ENCODE data around the gene NUBP2.

The NUBP2 gene, protein sequence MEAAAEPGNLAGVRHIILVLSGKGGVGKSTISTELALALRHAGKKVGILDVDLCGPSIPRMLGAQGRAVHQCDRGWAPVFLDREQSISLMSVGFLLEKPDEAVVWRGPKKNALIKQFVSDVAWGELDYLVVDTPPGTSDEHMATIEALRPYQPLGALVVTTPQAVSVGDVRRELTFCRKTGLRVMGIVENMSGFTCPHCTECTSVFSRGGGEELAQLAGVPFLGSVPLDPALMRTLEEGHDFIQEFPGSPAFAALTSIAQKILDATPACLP

GRCh38 chr16:1782408-1783264 lies at the start of gene NUBP2, which contains the start of gene SPSB3:
Gene NUBP2, plus strand, starts transcription at chr16:1782960. Its CDS starts 61 bp downstream, at chr16:1783021.
Gene SPSB3, minus strand, starts transcription at chr16:1782571. Its CDS starts 1,088 bp downstream, at chr16:1781483.
- peak; percentile 92 to 96 for DNase-seq (ENCODE audit: low read depth in 2 of 2)

- DNase-seq (ENCODE audit: low read depth in 2 of 2) = no peak
Measured at GRCh38 chr16:1734123-1734522, 48.6 kb upstream of the NUBP2 start.

GRCh38 chr16:1734816-1735215 lies 47.9 kb upstream of the NUBP2 start:
- no peak for DNase-seq (ENCODE audit: low read depth in 2 of 2)

GRCh38 chr16:1740234-1740633 lies 42.5 kb upstream of the NUBP2 start:
- DNase-seq (ENCODE audit: low read depth in 2 of 2) = no peak

DNA sequence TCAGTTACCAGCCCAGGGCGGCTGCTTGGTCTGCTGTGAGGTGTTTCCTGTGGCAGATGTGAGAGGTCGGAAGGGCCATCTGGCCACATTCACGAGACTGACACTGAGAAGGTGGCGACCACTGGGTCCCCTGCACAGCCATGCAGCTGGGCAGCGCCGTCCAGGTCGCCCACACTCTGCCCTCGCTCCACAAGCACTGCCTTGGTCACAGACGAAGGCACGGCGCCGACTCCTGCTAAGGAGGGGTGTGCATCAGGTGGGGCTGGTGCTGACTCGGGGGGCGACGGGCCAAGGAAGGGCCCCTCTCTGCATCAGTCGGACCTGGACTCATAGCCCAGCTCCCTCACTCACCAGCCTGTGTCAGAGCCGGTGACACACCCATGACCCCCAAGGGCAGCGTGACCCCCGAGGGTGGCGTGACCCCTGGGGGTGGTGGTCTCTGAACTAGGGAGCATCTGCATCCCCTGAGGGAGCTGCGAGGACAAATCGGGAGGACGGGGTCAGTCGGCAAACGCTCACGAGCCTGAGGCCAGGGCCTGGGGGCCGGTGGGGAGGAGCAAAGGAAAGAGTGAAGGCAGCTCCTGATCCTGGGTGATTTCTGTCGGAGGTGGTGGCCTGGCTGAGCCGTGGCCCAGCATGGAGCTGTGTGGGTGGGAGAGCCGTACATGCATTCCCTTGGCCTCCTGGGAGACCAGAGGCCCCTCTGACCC lies 41.8 kb upstream of the NUBP2 start:
- DNase-seq (ENCODE audit: low read depth in 2 of 2) = no peak

DNA sequence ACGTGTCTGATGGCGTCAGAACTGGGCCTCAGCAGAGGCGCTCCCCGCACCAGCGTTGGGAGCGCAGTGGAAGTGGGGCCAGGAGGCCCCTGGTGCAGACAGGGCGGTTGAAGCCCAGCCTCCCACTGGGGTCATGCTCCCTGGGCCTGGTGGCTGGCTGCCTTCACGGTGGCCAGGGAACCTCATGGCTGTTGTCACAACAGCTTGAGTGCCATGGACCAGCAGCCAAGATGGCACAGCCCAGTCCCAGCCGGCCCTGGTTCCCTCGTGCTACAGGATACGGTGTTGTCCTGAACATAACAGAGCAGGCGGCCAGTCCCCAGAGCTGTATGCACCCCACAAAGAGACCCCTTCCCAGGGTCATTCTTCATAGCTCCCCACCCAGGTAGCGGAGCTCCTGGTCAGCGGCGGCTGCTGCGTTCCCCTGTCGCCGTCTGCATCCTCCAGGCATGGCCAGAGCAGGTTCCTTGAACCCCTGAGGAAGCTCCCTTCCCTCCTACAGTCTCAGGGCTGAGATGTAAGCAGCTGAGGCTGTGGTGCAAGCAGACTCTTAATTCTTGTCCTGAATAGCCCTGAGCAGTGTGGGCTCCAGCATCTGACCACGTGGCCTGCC lies 41.1 kb upstream of the NUBP2 start:
- no peak for DNase-seq (ENCODE audit: low read depth in 2 of 2)

DNA sequence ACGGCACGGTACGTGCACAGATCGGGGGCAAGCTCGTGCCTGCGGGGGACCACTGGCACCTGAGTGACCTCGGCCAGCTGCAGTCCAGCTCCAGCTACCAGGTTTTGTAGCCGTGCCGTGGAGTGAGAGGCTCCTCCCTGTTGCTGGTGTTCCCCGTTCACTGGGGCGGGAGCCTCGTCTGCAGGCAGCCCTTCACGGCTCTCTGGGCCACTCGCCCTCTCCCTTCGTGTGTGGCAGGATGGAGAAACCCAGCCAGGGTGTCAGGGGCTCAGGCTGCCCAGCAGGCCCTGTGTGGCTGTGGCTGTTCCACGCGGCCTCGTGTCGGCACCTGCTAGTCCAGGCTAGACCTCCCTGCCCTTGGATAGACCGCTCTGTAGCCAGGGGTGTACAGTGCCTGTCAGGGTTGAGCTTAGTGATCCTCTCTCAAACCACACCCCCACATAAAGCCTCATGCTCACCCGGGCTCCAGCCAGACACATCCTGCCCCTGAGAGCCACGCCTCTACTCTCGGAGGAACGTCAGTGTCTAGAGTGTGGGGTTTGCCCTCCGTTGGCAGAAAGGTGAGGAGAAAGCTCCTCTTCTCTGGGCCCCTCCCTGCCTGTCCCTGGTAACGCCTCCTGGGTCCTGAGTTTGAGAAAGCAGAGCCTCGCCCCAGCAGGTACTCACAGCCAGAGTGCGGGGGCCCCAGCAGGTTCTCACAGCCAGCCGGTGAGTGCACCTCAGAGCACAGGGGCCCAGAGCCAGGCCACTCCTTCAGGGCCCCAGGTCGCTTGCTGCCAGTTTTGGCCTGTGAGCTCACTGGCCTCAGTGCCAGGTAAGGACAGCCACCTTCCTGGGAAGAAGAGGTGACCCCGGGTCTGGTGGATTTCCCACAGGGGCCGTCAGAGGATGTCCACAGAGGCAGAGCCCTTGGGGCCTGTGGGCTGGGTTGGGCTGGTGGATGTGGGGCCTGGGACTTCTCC lies 39.1 kb upstream of the NUBP2 start:
- no peak for DNase-seq (ENCODE audit: low read depth in 2 of 2)

- no peak for DNase-seq (ENCODE audit: low read depth in 2 of 2)
Measured at GRCh38 chr16:1744338-1744840, 38.4 kb upstream of the NUBP2 start.

- no peak for DNase-seq (ENCODE audit: low read depth in 2 of 2)
Measured at GRCh38 chr16:1745181-1745899, 37.4 kb upstream of the NUBP2 start.

GRCh38 chr16:1745900-1746692 lies 36.7 kb upstream of the NUBP2 start:
- DNase-seq (ENCODE audit: low read depth in 2 of 2) = no peak

- no peak for DNase-seq (ENCODE audit: low read depth in 2 of 2)
Measured at GRCh38 chr16:1746693-1747195, 36.0 kb upstream of the NUBP2 start.

DNA sequence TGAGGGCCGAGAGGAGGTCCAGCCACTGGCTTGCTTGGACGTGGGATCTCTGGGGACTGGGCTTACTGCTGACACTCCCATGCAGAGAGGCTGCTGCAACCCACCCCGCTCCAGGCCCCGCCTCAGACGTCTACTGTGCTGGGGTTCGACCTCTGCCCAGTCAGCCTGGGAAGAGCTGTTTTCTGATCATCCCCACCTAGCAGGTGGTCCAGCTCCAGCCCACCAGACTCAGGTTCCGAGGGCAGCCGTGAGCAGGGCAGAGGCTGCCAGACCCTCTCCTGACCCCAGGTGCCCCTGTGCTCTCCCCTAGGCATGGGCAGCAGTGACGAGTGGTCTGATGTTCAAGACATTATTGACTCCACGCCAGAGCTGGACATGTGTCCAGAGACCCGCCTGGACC lies 34.8 kb upstream of the NUBP2 start:
- DNase-seq (ENCODE audit: low read depth in 2 of 2) = no peak

DNA sequence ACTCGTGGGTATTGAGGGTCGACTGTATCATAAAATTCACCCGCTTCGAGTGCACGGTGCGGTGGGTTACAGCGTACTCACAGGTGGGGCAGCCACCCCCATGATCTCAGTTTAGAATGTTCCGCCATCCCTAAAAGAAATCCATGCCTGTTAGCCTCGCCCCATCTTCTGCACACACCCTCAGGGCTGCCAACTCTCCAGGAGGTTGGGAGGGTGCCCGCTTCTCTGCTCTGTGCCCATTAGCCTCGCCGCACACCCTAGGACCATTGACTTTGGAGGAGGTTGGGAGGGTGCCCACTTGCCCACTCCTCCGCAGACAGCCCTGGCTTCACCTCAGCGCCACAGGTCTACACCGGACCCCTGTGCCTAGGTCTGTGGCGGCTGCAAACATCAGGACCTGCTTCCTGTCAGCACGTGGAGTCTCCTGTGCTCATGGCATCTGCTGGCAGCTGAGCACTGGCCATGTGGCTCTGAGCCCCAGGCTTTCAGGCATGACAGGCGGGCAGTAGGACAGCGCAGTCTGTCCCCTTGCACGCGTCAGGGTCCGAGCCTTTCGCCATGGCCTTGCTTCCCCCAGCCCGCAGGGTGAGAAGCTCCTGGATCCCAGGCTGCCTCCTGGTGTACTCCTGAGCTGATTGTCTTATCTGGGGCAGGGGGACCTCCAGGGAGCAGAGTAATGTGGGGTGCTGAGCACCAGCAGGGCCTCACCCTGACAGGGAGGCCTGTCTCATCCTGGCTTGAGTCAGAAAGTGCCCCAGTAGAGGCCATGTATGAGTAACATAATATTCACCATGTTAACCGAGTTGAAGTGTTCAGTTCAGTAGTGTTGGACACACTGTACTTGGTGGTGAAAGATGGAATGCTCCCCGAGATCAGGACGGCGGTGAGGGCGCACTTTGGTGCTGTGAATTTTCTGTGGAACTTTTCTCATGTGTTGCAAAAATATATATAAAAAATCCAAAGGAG lies 33.3 kb upstream of the NUBP2 start:
- no peak for DNase-seq (ENCODE audit: low read depth in 2 of 2)

GRCh38 chr16:1751946-1752345 lies 30.8 kb upstream of the NUBP2 start:
- no peak for DNase-seq (ENCODE audit: low read depth in 2 of 2)

GRCh38 chr16:1752853-1753252 lies 29.9 kb upstream of the NUBP2 start:
- no peak for DNase-seq (ENCODE audit: low read depth in 2 of 2)

- DNase-seq (ENCODE audit: low read depth in 2 of 2) = no peak
Measured at GRCh38 chr16:1754204-1754603, 28.6 kb upstream of the NUBP2 start.

DNA sequence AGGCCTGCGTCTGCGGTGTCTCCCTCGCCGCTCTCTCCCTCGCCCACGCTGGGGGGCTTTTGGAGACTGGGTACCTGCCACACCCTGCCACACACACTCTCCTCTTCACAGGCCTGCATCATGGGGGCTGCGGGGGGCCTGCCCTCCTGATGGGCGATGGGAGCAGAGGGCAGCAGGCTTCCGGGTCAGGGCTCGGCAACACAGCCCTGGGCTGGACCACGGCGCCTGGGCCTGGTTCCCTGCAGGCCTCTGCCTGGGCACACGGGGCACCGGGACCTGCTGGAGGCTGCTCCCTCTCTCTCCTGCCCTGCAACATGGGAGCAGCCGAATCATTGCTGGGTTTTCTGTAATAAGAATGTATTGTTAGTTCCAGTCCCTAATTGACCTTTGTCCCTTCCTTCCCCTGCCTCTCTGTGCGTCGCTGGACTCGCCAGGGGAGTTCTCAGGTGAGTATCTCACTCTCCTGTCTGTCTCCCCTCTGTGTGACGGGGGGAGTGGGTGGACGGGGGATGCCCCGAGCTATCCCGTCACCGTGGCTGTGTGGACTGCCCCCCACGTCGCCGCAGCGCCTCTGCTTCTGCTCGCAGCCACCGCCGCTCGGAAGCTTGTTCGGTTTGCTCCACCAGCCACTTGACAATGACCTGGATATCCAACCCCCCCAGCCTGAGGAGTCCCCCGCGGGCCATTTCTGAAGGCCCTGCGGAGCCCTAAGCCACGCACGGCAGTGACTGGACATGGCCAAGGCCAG lies 24.9 kb upstream of the NUBP2 start:
- DNase-seq (ENCODE audit: low read depth in 2 of 2) = no peak
